ENCODE results near the gene FSTL5.

The FSTL5 gene

GRCh38 chr4:162102713-162103112 lies 61.1 kb downstream of the FSTL5 start:
- DNase-seq: no peak

GRCh38 chr4:162101337-162101736 lies 62.5 kb downstream of the FSTL5 start:
- DNase-seq: no peak

- no peak for DNase-seq
Measured at GRCh38 chr4:162075726-162076125, 88.1 kb downstream of the FSTL5 start.

GRCh38 chr4:162061214-162061613 lies 102.6 kb downstream of the FSTL5 start:
- DNase-seq: no peak

- no peak for DNase-seq
Measured at GRCh38 chr4:162059656-162060055, 104.1 kb downstream of the FSTL5 start.

- no peak for DNase-seq
Measured at GRCh38 chr4:162056990-162057389, 106.8 kb downstream of the FSTL5 start.

GRCh38 chr4:162046135-162046534 lies 117.7 kb downstream of the FSTL5 start:
- no peak for DNase-seq

- no peak for DNase-seq
Measured at GRCh38 chr4:162038112-162038511, 125.7 kb downstream of the FSTL5 start.

GRCh38 chr4:162017863-162018262 lies 145.9 kb downstream of the FSTL5 start:
- DNase-seq: no peak

GRCh38 chr4:162016991-162017390 lies 146.8 kb downstream of the FSTL5 start:
- DNase-seq: no peak

GRCh38 chr4:162016219-162016618 lies 147.6 kb downstream of the FSTL5 start:
- no peak for DNase-seq

GRCh38 chr4:162015090-162015489 lies 148.7 kb downstream of the FSTL5 start:
- no peak for DNase-seq

GRCh38 chr4:162011089-162011488 lies 152.7 kb downstream of the FSTL5 start:
- DNase-seq: no peak

GRCh38 chr4:162010362-162010761 lies 153.4 kb downstream of the FSTL5 start:
- DNase-seq: no peak

GRCh38 chr4:161992317-161992716 lies 171.5 kb downstream of the FSTL5 start:
- DNase-seq: no peak

GRCh38 chr4:161991811-161992210 lies 172.0 kb downstream of the FSTL5 start:
- no peak for DNase-seq

GRCh38 chr4:161990721-161991120 lies 173.1 kb downstream of the FSTL5 start:
- no peak for DNase-seq

GRCh38 chr4:161988946-161989345 lies 174.9 kb downstream of the FSTL5 start:
- DNase-seq: no peak

- DNase-seq: no peak
Measured at GRCh38 chr4:161987611-161988010, 176.2 kb downstream of the FSTL5 start.

GRCh38 chr4:161952382-161952781 lies 211.4 kb downstream of the FSTL5 start:
- no peak for DNase-seq

- no peak for DNase-seq
Measured at GRCh38 chr4:161949946-161950725, 213.7 kb downstream of the FSTL5 start.

- DNase-seq: no peak
Measured at GRCh38 chr4:161948026-161948770, 215.6 kb downstream of the FSTL5 start.

GRCh38 chr4:161937596-161937995 lies 226.2 kb downstream of the FSTL5 start:
- DNase-seq: no peak
